DMS79 (cell line): ENCODE measurements around the gene ZNF487.

Experiments used
- DNase-seq: peaks from one replicate; lab custom pipeline; 2025; lab: John Stamatoyannopoulos, UW

Gene ZNF487

DNA sequence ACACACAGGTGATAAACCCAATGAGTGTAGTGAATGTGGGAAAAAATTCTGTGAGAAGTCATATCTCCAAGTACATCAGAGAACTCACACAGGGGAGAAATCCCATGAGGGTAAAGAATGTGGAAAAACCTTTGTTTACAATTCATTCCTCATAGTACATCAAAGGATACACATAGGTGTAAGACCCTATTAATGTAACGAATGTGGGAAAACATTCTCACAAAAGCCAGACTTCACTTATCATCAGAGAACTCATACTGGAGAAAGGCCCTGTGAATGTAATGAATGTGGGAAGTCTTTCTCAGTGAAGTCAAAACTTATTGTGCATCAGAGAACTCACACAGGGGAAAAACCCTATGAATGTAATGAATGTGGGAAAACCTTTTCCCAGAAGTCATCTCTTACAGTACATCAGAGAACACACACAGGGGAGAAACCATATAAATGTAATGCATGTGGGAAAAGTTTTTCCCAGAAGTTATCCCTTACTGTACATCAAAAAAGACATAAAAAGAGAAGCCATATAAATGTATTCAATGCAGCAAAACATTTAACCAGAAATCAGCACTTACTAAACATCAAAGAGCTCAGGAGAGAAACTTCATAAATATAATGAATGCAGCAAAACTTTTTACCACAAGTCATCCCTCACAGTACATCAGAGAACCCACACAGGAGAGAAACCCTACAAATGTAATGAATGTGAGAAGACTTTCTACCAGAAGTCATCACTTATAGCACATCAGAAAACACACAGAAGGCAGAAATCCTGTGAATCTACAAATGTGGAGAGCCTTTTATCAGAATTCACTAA is 87.7 kb downstream of the ZNF487 start:
- DNase-seq, result no peak
